Measurements from ENCODE around the gene LPGAT1. TPM values are rescaled to one million over a fixed set of nuclear protein-coding genes. Genes with fewer than 3 reads are reported as not detected.
A peak's percentile ranks its signal among the peaks of the same experiment; 100 is the strongest.
"Not testable (repeated sequence)": the region's sequence is repeated elsewhere in the genome, so short reads cannot be mapped to it uniquely, and the experiment has no call there.

The LPGAT1 gene, protein sequence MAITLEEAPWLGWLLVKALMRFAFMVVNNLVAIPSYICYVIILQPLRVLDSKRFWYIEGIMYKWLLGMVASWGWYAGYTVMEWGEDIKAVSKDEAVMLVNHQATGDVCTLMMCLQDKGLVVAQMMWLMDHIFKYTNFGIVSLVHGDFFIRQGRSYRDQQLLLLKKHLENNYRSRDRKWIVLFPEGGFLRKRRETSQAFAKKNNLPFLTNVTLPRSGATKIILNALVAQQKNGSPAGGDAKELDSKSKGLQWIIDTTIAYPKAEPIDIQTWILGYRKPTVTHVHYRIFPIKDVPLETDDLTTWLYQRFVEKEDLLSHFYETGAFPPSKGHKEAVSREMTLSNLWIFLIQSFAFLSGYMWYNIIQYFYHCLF
- 24.9 and 35.7 TPM in 2 replicates for total RNA-seq (2014; rRNA removed; shearing (Covaris generic))

DNA sequence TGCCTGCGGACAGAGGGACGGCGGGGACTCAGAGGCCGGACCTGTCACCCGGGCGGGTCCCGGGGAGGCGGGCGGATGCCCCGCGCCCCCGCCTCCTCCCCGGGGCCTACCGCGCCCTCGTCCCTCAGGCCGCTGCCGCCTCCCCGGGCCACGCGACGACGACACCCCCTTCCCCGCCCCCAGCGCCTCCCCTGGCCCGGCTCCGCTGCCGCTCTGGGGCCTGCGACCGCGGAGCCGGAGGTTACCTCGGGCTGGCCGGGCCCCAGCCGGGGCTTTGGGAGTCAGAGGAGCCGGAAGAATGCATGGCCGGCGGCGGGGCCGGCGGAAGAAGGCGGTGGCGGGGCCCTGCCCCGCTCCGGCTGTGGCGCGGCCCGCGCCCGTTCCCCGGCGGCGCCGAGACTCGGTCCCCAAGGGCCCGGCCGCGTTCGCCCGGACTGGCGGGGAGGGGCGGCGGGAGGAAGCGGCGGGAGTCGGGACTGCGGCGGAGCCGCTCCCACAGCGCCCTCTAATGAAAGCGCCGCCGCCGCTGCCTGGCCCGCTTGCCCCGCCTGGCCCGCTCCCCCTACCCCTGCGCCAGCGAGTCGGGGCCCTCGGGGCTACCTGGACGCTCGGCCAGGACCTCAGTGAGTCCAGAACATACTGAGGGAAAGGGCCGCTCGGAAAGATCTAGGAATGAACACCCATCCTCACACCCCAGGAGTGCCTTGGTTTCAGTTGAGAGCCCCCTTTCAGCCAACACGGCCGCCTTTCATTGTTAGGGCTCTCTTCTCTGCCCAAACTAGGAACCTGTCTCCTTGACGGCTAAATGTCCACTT is at the start of gene LPGAT1:
LPGAT1 (minus strand) TSS at position 436 of the 815 bp plus-strand sequence. CDS start 1,467 bp downstream, outside the sequence.
- DNase-seq (ENCODE audit: low read depth), result peak; percentile 83

DNA sequence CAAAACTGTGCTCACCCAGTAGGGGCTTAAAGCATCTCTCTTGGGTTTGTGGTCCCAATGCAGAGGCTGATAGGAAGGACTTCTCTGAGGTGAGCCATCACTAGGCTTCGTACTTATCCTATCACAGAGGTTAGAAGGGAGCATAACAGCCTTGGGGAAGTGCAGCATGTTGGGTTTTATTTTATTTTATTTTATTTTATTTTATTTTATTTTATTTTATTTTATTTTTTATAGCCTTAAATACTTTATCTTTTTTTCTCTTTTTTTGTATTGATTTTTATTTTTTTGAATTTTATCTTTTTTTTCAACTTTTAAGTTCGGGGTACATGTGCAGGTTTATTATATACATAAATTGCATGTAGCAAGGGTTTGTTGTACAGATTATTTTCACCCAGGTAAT is 48.9 kb upstream of the LPGAT1 start:
- DNase-seq (ENCODE audit: low read depth), result no peak

DNA sequence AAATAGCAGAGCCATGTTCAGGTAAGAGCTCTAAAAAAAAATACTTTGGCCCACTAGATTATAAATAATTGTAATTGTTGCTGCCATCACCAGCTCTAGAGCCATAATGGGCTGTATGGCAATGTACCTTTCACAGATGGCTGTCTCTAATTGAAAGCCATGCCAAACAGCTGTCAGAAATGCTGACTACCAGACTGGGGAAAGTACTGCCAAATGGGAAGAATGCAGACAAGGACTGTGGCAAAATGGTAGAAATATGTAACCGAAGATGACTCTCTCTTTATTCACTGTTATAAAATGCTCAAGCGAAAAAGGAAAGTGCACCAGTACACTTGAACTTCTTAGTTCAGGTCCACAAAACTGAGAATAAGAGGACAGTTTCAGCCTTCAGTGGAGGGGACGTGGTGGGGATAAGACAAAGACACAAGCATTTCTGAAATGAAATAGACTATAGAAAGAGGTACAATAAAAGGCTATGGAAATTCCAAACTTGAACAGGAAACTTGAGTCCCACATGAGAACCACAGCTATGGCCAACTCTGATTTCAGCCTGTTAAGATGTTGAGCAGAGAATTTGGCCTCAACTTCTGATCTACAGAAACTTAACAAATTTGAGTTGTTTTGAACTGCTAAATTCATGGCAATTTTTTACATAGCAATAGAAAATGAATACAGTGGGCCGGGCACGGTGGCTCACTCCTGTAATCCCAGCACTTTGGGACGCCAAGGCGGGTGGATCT is 46.5 kb upstream of the LPGAT1 start:
- no peak for DNase-seq (ENCODE audit: low read depth)

DNA sequence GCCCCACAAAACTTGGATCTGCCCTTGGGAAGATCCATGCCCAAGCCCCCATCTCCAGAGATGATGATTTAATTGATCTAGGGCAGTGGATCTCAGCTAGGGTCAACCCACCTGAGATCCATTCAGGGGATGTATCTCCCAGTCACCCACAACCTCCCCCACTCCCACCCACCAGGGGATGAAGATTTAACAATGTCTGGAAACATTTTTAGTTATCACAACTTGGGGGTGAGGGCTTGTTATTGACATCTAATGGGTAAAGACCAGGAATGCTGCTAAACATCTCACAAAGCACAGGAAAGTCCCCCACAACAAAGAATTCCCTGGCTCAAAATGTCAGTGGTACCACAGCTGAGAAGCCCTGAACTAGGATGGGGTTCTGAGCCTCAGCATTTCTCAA is 45.0 kb upstream of the LPGAT1 start:
- DNase-seq (ENCODE audit: low read depth), result no peak

DNA sequence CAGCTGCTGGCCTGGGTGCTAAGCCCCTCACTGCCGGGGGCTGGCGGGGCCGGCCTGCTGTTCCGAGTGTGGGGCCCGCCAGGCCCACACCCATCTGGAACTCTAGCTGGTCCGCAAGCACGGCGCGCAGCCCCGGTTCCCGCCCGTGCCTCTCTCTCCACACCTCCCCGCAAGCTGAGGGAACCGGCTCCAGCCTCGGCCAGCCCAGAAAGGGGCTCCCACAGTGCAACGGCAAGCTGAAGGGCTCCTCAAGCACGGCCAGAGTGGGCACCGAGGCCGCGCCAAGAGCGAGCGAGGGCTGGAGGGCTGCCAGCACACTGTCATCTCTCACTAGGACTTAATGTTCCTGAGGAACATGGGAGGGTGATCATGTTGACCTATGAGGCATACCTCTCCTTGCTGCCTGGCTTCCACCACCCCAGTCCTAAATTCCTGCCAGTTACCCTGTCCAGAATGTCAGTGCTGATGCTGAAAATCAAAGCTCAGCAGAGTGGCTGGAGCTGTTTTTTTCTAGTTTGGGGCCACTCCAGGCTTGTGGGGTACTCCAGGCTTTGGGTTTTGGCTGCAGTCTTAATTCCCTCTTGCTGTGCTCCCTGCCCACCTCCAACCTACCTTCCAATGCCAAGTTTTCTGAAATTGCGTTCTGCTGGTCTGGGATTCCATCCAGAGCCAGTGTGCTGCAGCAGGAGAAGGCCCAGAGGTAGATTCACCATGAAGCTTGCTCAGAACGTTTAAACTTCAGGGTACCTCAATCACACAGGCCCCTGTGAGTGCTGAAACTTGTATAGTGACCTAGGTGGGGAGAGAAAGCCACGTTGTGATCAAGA is 44.2 kb upstream of the LPGAT1 start:
- DNase-seq (ENCODE audit: low read depth), result no peak

DNA sequence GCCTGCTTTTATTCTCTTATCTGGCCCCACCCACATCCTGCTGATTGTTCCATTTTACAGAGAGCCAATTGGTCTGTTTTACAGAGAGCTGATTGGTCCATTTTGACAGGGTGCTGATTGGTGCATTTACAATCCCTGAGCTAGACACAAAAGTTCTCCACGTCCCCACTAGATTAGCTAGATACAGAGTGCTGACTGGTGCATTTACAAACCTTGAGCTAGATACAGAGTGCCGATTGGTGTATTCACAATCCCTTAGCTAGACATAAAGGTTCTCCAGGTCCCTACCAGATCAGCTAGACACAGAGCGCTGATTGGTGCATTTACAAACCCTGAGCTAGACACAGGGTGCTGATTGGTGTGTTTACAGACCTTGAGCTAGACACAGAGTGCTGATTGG is 43.2 kb upstream of the LPGAT1 start:
- DNase-seq (ENCODE audit: low read depth), result not testable (repeated sequence)

DNA sequence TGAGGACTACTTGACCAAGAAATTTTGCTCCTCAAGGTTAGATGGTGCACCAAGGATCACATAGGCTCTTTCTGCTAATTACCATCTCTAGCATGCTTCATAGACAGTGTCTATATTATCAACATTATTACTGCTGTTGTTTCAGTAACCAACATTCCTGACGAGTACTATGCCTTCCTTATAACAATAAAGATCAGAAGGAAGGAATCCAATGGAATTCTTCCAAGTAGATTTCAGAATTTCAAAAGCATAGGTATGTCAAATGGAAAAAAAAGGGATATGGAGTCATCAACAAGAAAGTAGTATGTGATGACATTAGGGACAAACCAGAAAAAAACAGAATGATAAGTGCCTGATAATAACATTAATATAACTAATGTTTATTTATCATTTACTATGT is 39.6 kb upstream of the LPGAT1 start:
- no peak for DNase-seq (ENCODE audit: low read depth)

DNA sequence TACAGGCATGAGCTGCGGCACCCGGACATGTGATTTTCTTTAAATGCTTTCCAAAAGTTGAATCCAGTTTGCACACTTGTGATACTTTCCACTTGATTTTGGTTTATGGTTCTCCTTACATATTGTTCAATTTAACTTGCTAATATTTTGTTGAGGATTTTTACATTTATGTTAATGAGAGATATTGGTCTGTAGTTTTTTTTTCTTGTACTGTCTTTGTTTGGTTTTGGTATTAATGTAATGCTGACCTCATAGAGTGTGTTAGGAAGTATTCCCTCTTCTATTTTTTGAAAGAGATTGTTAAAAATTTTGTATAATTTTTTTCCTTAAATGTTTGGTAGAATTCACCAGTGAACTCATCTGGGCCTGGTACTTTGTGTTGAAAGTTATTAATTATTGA is 34.6 kb upstream of the LPGAT1 start:
- no peak for DNase-seq (ENCODE audit: low read depth)

DNA sequence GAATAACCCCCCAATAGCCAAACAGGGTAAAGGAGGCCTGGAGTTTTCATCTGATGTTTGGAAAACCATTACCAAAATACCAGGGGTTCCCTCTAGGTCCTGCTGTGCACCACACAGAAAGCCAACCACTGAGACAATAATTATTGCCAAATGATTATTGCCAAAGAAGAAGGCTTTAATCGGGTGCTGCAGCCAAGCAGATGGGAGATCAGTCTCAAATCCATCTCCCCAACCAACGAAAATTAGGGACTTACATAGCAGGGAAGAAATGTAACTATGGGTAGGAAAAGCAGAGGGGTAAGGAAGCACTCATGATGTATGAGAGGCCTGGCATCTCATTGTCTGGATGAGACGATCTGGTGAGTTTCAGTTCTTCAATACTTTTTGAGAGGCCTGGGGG is 28.8 kb upstream of the LPGAT1 start:
- no peak for DNase-seq (ENCODE audit: low read depth)

DNA sequence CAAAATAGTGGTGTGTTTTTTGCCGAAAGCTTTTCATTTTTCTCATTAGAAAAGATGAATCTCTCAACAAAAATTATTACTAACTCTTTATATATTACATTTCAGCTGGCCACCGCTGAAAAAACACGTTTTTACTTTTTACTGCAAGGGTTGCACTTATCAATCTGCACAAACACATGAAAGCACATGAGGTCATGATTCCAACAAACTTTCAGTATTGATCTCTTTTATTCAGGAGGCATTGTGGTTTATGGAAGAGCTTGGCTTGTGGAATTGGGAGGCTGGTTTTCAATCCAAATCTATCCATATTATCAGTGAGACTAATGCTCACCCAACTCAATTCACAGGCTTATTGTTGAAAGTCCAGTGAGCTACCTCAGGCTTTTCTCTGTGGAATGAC is 20.6 kb upstream of the LPGAT1 start:
- no peak for DNase-seq (ENCODE audit: low read depth)

DNA sequence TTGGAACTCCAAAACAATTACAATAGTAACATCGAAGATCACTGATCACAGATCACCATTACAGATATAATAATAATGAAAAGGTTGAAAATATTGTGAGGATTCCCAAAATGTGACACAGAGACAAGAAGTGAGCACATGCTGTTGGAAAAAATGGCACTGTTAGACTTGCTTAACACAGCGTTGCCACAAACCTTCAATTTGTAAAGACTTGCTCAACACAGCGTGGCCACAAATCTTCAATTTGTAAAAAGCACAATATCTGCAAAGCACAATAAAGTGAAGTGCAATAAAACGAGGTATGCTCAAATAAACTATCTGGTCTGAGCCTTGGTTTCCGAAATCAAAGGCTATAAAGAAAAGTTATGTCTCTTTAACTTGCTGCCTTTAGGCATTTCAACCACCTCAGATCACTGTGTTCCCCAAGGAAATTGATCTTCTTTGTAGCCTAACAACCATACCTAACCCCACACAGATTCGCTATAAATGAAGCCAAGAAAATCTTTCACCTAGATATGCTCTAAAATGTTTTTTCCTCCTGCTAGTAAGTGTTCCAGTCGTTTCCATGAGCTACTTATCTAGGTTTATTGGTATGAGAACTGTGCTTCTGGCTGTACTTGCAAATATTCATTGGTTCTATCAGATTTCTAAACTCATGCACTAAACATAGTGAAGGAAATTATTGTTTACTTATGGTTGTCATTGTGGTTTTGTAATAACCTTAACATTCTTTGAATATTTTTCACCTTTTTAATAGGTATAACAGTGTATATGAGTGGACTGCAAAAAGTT is 13.1 kb upstream of the LPGAT1 start:
- DNase-seq (ENCODE audit: low read depth), result no peak

DNA sequence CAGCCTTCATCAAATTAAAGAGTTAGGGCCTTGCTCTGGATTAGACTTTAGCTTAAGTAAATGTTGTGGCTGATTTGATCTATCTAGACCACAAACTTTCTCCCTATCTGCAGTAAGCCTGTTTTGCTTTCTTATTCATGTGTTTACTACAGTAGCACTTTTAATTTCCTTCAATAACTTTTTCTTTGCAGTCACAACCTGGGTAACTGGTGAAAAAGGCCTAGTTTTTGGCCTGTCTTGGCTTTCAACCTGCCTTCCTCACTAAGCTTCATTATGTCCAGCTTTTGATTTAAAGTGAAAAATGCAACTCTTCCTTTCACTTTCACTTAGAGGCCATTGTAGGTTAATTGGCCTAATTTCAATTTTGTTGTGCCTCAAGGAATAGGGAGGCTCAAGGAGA is 12.5 kb upstream of the LPGAT1 start:
- no peak for DNase-seq (ENCODE audit: low read depth)

DNA sequence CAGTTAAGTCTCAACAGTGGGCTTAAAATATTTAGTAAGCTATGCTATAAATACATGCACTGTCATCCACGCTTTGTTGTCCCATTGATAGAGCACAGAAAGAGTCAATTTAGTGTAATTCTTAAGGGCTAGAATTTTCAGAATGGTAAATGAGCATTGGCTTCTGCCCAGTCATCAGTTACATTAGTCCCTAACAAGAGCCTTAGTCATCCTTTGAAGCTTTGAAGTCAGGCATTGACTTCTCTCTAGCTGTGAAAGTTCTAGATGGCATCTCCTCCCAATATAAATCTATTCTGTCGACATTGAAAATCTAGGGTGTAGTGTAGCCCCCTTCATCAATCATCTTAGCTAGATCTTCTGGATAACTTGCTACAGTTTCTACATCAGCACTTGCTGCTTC is 12.0 kb upstream of the LPGAT1 start:
- no peak for DNase-seq (ENCODE audit: low read depth)

DNA sequence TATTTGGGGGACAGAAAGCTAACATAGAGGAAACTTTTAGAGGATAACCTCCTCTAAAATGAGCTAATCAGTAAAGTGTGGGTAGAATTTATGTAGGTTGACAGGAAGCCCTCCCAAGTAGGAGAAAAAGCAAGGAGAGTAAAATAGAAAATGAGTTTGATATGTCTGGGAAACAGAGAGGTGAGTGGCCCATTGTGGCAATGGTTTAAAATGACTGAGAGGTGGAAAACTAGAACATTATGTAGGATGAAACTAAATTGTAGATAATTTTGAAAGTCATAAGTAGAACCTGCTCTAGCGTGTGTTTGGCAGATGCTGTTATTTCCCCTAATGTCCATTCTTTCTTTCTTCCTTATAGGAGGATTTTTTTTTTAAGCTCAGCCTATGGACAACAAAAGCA is 8.5 kb upstream of the LPGAT1 start:
- no peak for DNase-seq (ENCODE audit: low read depth)

DNA sequence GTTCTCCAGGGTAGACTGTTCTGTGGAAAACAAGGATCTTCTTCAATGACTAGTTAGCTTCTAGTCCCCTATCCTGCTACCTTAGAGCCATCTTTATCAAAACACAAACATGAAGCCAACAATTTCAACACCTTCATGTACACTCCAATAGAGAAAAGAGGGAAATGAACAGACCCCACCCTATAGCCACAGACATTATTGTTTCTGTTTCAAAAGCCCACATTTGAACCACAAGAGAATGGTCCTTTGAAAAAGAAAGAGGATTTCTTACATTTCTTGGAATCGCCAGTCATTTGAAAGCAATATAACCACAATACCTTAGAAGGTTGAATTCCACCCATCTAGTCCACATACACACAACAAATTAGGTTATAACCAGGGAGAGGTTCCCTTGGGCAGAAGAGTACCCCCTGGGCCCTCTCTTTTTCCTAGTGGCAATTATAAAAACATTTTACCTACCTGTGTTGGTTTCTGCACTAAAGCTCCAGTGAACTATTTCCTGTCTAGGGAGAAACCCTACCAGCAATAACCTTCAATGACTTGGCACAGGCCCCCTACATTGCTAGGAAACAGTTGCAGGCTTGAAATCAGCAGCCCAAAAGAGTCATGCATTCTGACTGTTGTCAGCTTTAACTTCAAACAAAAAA is 2.7 kb upstream of the LPGAT1 start:
- no peak for DNase-seq (ENCODE audit: low read depth)

DNA sequence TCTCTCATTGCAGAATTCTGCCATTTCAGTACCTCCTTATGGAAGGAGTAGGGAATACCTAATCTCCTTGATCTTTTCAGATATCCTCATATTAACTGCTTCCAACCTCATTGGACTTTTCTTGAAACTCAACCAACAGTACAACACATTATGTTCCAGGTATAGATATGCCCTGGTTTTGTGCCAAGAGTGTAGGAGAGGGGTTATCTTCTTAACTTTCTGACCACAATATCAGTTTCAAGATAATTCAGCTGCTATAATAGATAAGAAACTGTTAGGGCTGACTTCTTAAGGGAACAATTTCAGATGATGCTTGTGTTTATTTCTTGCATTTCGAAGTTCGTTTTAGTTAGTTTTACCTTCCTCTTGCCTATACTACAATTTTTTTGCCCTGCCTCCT is 2.1 kb upstream of the LPGAT1 start:
- DNase-seq (ENCODE audit: low read depth), result no peak

DNA sequence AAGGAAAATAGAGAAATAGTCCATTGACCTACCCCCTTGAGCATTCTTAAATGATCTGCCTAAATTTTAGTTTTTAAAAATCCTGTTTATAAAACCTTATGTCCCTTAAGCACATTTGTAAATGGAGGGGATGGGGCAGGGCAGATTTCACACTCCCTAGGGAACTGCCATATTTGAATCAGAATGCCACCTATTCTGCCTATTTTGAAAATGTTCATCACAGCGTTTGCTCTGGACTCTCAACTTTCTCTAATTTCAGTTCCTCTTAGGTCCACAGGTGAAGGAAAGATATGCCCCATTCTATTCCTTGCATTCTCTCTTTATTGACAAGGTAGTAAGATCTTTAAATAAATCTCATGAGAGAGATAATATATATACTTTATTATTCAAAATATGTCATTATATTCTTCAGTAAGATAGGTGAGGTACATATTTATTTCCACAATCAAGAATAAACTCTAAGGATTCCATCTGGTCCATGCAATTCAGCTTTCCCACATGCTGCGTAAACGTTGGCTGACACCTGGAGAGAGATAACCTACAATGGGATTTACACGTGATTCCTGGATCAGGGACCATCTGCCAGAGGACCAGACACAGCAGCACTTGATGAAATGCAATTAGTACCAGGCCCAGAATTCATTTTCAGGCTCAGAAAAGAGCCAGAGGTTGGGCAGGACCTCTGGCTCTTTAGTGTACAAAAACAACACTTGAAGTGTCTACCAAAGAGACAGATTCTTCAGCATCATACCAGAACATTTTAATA is 1.2 kb upstream of the LPGAT1 start:
- no peak for DNase-seq (ENCODE audit: low read depth)

DNA sequence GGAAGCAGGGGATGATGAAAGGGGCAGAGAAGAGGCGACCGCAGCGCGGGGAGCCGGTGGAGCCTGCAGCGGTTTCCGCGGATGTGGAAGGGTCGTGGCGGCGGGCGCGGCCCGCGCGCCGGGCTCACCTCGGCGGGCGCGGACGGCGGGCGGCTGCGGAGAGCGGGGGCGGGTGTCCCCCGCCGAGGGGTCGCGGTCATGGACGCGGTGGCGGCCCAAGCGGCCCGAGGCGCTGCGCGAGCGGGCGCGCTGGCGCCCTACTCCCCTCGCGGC is 572 bp downstream of the LPGAT1 start:
- peak; percentile 32 for DNase-seq (ENCODE audit: low read depth)

DNA sequence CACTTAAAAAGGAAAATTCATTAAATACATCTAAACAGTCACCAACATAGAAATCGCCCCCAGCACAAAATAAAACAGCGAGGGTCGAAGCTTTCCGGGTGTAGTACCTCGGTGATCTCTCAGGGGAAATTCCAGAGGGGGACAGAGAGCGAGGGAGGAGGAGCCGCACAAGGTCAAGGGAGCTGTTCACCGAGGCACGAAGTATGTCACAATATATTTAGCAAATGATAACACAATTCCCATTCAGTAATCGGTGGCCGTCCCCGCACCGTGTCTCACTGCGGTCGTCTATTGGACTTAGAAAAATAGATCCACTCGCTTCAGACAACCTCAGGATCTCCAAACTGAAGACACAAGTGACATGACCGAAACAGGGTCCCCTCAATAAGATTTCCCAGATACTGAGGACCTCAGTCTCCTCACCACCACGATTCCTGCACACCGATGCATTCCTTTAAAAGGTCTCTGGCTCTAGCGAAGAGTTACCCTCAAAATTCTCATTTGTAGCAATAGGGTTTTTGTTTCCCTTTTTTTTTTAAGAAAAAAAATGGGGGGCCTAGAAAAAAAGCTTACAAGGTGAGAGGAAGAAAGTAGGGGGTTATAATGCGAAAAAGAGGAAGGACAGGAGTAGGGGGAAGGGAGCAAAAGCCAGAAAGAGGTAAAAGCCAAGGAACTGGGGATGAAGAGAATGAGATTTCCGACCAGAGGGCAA is 1.1 kb downstream of the LPGAT1 start:
- DNase-seq (ENCODE audit: low read depth), result no peak

Data from Daoy (cell line).